Trophoblast cell (in vitro differentiated cells and primary cell): ENCODE results near the gene ANKRD42.
"Not testable (repeated sequence)": the region's sequence is repeated elsewhere in the genome, so short reads cannot be mapped to it uniquely, and the experiment has no call there.

Experiments
- DNase-seq, 2 donors: peaks; one replicate each; pipeline ENCODE4 v3.0.0-alpha.2; 2016
- H2AFZ ChIP-seq: 2 replicates; pipeline ENCODE4 v1.6.1; 2013; ENCODE audit warnings: low read length, moderate library complexity, mild to moderate bottlenecking; ENCODE audit not compliant: insufficient read depth, poor library complexity
- H2AK5ac ChIP-seq: 2 replicates; pipeline ENCODE4 v1.6.1; 2013; ENCODE audit warnings: mild to moderate bottlenecking, low read length
- H2BK120ac ChIP-seq: 2 replicates; pipeline ENCODE4 v1.6.1; 2013; ENCODE audit warnings: low read length, mild to moderate bottlenecking, moderate library complexity; ENCODE audit not compliant: insufficient read depth, poor library complexity
- H2BK12ac ChIP-seq: 2 replicates; pipeline ENCODE4 v1.6.1; 2013; ENCODE audit warnings: mild to moderate bottlenecking, low read length, moderate library complexity
- H2BK5ac ChIP-seq: 2 replicates; pipeline ENCODE4 v1.6.1; 2013; ENCODE audit warnings: low read length, low read depth, moderate library complexity, mild to moderate bottlenecking; ENCODE audit not compliant: poor library complexity
- H3K14ac ChIP-seq: 2 replicates; pipeline ENCODE4 v1.6.1; 2013; ENCODE audit warnings: mild to moderate bottlenecking, low read length
- H3K18ac ChIP-seq: 2 replicates; pipeline ENCODE4 v1.6.1; 2013; ENCODE audit warnings: mild to moderate bottlenecking, low read length
- H3K23ac ChIP-seq: 2 replicates; pipeline ENCODE4 v1.6.1; 2013; ENCODE audit warnings: low read length
- H3K27ac ChIP-seq: 2 replicates; pipeline ENCODE4 v1.5.1; 2013; ENCODE audit warnings: low read depth, mild to moderate bottlenecking, inconsistent platforms, low read length, moderate library complexity
- H3K27me3 ChIP-seq: 2 replicates; pipeline ENCODE4 v1.6.1; 2013; ENCODE audit warnings: inconsistent platforms, mild to moderate bottlenecking, low read length, moderate library complexity; ENCODE audit not compliant: insufficient read depth
- H3K36me3 ChIP-seq, 2 experiments: 1 replicate in 1 of 2; 2 replicates in 1 of 2; pipeline ENCODE4 v1.6.1; 2013; ENCODE audit warnings: low read length in 2 of 2, mild to moderate bottlenecking in 2 of 2, moderate library complexity in 1 of 2; ENCODE audit not compliant: insufficient read depth in 2 of 2, control insufficient read depth in 1 of 2
- H3K4ac ChIP-seq: 2 replicates; pipeline ENCODE4 v1.6.1; 2013; ENCODE audit warnings: low read depth, mild to moderate bottlenecking, low read length, moderate library complexity
- H3K4me1 ChIP-seq, 2 experiments: 1 replicate in 1 of 2; 2 replicates in 1 of 2; pipeline ENCODE4 v1.6.1; 2013; ENCODE audit warnings: low read length in 2 of 2, mild to moderate bottlenecking in 2 of 2, moderate library complexity in 1 of 2; ENCODE audit not compliant: insufficient read depth in 2 of 2, control insufficient read depth in 1 of 2
- H3K4me2 ChIP-seq: 2 replicates; pipeline ENCODE4 v1.6.1; 2013; ENCODE audit warnings: inconsistent platforms, mild to moderate bottlenecking, low read length, moderate library complexity
- H3K4me3 ChIP-seq: 2 replicates; pipeline ENCODE4 v1.5.1; 2013; ENCODE audit warnings: mild to moderate bottlenecking, low read depth, low read length, inconsistent platforms
- H3K79me1 ChIP-seq: one replicate; pipeline ENCODE4 v1.6.1; 2013; ENCODE audit warnings: low read length
- H3K79me2 ChIP-seq: 2 replicates; pipeline ENCODE4 v1.6.1; 2013; ENCODE audit warnings: low read length, mild to moderate bottlenecking; ENCODE audit not compliant: control insufficient read depth, insufficient read depth, poor library complexity
- H3K9ac ChIP-seq: 2 replicates; pipeline ENCODE4 v1.6.1; 2013; ENCODE audit warnings: mild to moderate bottlenecking, low read length
- H3K9me3 ChIP-seq: 2 replicates; pipeline ENCODE4 v1.6.1; 2013; ENCODE audit warnings: low read depth, mild to moderate bottlenecking, control low read depth, inconsistent platforms, low read length; ENCODE audit not compliant: insufficient read depth
- H4K12ac ChIP-seq: 2 replicates; pipeline ENCODE4 v1.6.1; 2013; ENCODE audit warnings: low read depth, mild to moderate bottlenecking, low read length, moderate library complexity
- H4K8ac ChIP-seq: 2 replicates; pipeline ENCODE4 v1.6.1; 2013; ENCODE audit warnings: low read depth, mild to moderate bottlenecking, low read length, moderate library complexity
- H4K91ac ChIP-seq: one replicate; pipeline ENCODE4 v1.6.1; 2013; ENCODE audit warnings: low read depth, mild to moderate bottlenecking, low read length, moderate library complexity
- WGBS: extraction: QIAGEN DNeasy Blood & Tissue Kit; methylation state at CpG from one replicate; pipeline ENCODE4 v1.1.7; 2013; ENCODE audit warnings: missing lambda C conversion rate; ENCODE audit not compliant: insufficient read length, insufficient coverage; ENCODE audit errors: extremely low coverage; 5-methylcytosine and 5-hydroxymethylcytosine counted together

The ANKRD42 gene

GRCh38 chr11:83271734-83272133 lies 78.2 kb downstream of the ANKRD42 start:
- not testable (repeated sequence) for H3K4me3 ChIP-seq, H2BK5ac ChIP-seq, H3K79me2 ChIP-seq, H3K9ac ChIP-seq, H3K4ac ChIP-seq, H4K91ac ChIP-seq, H3K4me1 ChIP-seq, H3K36me3 ChIP-seq, H4K12ac ChIP-seq, H3K18ac ChIP-seq, DNase-seq, H3K27ac ChIP-seq, H2BK120ac ChIP-seq, H2BK12ac ChIP-seq, H3K14ac ChIP-seq, H2AFZ ChIP-seq, H3K23ac ChIP-seq, H2AK5ac ChIP-seq, H4K8ac ChIP-seq, H3K79me1 ChIP-seq, H3K27me3 ChIP-seq, H3K4me2 ChIP-seq, H3K9me3 ChIP-seq
- no CpG with 5 or more reads among the region's 5 CpGs for WGBS

- Histone ChIP-seq H3K4me3 (no peak overlapping the region), H3K27me3 (no peaks in the 10 kb centered on the region), H3K79me1 (no peaks in the 10 kb centered on the region), H2AK5ac (no peak overlapping the region), H3K79me2 (no peaks in the 10 kb centered on the region), H3K9ac (no peak overlapping the region), H3K4me1 (no peaks in the 10 kb centered on the region), H3K23ac (no peak overlapping the region), H2BK120ac (no peak overlapping the region), H3K18ac (no peak overlapping the region), H3K9me3 (no peaks in the 10 kb centered on the region), H3K27ac (no peak overlapping the region), H4K8ac (no peak overlapping the region), H3K4ac (no peak overlapping the region), H2AFZ (no peak overlapping the region), H3K36me3 (peaks cover 3 to 6% of the 10 kb centered on the region in 2 experiments), H3K14ac (no peak overlapping the region), H3K4me2 (no peak overlapping the region), H4K91ac (no peak overlapping the region), H2BK5ac (no peak overlapping the region), H4K12ac (no peak overlapping the region), H2BK12ac (no peak overlapping the region)
- peak in 1 of 2 donors; percentile 27 for DNase-seq
Measured at GRCh38 chr11:83272627-83273026, 79.1 kb downstream of the ANKRD42 start.

- Histone ChIP-seq H4K12ac (no peak overlapping the region), H3K23ac (no peak overlapping the region), H3K79me1 (no peaks in the 10 kb centered on the region), H3K9me3 (no peaks in the 10 kb centered on the region), H4K8ac (no peak overlapping the region), H4K91ac (no peak overlapping the region), H3K4me1 (no peaks in the 10 kb centered on the region), H2BK12ac (no peak overlapping the region), H3K4ac (no peak overlapping the region), H3K18ac (no peak overlapping the region), H2AK5ac (no peak overlapping the region), H3K14ac (no peak overlapping the region), H3K4me3 (no peak overlapping the region), H3K9ac (no peak overlapping the region), H3K4me2 (no peak overlapping the region), H2BK120ac (no peak overlapping the region), H3K27ac (no peak overlapping the region), H2BK5ac (no peak overlapping the region), H3K79me2 (no peaks in the 10 kb centered on the region), H2AFZ (no peak overlapping the region), H3K27me3 (no peaks in the 10 kb centered on the region), H3K36me3 (peaks cover 3 to 6% of the 10 kb centered on the region in 2 experiments)
- WGBS = no CpG with 5 or more reads among the region's 8 CpGs
- no peak for DNase-seq
Measured at GRCh38 chr11:83275888-83276641, 82.6 kb downstream of the ANKRD42 start.

DNA sequence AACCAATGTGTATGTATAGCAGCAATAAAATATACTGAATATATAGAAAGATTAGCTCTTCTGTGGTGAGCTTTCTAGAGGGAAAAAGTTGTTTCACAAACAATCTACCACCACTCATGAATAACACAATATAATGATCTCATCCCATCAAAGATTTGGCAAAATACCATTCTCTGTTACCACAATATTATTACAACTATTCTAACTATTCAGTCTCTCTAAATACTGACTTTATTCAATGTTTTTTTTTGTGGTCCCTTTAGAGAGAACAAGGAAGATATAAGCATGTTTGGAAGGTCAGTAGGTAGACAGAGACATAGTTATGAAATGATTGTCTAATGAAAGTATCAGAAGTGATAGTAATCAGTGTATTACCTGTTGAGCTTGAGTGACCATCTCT lies 84.8 kb downstream of the ANKRD42 start:
- Histone ChIP-seq H3K18ac (no peak overlapping the region), H2BK12ac (no peak overlapping the region), H4K8ac (no peak overlapping the region), H3K14ac (no peak overlapping the region), H3K4me3 (no peak overlapping the region), H2AK5ac (no peak overlapping the region), H3K79me1 (no peaks in the 10 kb centered on the region), H2BK120ac (no peak overlapping the region), H3K23ac (no peak overlapping the region), H3K4me2 (no peak overlapping the region), H3K4ac (no peak overlapping the region), H3K4me1 (no peaks in the 10 kb centered on the region), H3K36me3 (peaks cover 3 to 4% of the 10 kb centered on the region in 2 experiments), H2AFZ (no peak overlapping the region), H3K27me3 (no peaks in the 10 kb centered on the region), H2BK5ac (no peak overlapping the region), H3K9ac (no peak overlapping the region), H3K27ac (no peak overlapping the region), H4K91ac (no peak overlapping the region), H3K9me3 (no peaks in the 10 kb centered on the region), H4K12ac (no peak overlapping the region), H3K79me2 (no peaks in the 10 kb centered on the region)
- no peak for DNase-seq
